GM20000 (cell line): ENCODE measurements around the gene LRRC58.
"Not testable (repeated sequence)": the region's sequence is repeated elsewhere in the genome, so short reads cannot be mapped to it uniquely, and the experiment has no call there.

Source experiments
- DNase-seq: peaks from one replicate; pipeline ENCODE4 v3.0.0; 2012; ENCODE audit warnings: low spot score
- CTCF ChIP-seq: IDR thresholded peaks from 2 replicates; pipeline ENCODE4 v1.5.1; 2012; ENCODE audit warnings: mild to moderate bottlenecking, control low read depth; ENCODE audit errors: extremely low read depth, missing control alignments

Gene LRRC58

DNA sequence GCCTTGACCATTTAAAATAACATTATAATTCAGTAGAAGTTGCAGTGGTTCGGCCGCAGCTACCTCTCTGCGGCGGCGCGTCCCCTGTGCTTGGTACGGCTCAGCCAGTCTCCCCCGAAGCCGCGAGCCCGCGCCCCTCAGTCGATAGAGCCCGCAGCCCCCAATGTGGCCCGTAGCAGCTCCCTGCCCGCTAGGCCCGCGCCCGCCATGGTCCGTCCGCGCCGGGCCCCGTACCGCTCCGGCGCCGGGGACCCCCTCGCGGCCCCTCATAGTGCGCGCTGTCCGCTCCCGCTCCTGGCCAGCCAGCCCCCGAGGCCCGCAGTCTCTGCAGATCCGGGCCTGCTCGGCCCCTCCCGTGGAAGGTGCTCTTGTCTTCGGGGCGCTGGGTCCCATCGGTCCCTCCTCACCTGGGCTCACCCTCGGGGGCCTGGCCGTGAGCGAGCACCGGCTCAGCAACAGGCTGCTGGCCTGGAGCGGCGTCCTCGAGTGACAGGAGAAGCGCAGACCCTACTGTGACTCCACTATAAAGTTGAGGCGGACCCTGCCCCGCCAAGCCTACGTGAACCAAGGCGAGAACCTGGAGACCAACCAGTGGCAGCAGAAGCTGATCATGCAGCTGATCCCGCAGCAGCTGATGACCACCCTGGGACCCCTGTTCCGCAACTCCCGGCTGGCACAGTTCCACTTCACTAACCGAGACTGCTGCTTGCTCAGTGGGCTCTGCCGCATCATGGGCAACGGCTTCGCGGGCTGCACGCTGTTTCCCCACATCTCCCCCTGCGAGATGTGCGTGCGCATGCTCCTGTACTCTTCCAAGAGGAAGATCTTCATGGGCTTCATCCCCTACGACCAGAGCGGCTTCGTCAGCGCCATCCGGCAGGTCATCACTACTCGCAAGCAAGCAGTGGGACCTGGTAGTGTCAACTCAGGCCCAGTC is 42.4 kb downstream of the LRRC58 start:
- no peak for DNase-seq
- no peak for TF ChIP-seq CTCF

GRCh38 chr3:120304616-120305015 is 44.5 kb downstream of the LRRC58 start:
- TF ChIP-seq CTCF = no peak
- DNase-seq = no peak

GRCh38 chr3:120302361-120302760 is 46.8 kb downstream of the LRRC58 start:
- no peak for TF ChIP-seq CTCF
- no peak for DNase-seq

GRCh38 chr3:120300971-120301370 is 48.2 kb downstream of the LRRC58 start:
- no peak for DNase-seq
- no peak for TF ChIP-seq CTCF

DNA sequence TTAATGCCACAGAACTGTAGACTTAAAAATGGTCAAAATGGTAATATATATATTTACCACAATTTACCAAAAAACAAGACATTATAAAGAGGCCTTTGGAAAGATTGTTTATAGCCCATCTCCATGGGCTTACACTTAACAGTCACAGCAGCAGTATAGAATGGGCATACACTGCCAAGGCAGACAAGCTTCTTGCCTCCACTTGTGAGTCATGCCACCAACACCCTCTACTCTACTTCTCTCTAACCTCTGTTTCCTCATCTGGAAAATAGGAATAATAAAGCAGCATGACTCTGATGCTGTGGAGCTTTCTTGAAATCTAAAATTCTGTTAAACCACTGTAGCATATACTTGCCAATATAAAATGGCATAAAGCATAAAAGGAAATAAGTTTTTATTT is 49.8 kb downstream of the LRRC58 start:
- TF ChIP-seq CTCF = no peak
- no peak for DNase-seq

- no peak for TF ChIP-seq CTCF
Measured at GRCh38 chr3:120298996-120299395, 50.2 kb downstream of the LRRC58 start.

DNA sequence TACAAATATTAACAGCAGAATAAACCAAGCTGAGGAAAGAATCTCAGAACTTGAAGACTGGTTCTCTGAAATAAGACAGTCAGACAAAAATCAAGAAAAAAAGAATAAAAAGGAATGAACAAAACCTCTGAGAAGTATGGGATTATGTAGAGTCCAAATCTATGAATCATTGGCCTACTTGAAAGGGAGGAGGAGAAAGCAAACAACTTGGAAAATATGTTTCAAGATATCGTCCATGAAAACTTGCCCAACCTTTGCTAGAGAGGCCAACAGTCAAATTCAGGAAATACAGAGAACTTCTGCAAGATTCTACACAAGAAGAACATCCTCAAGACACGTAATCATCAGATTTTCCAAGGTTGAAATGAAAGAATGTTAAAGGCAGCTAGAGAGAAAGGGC is 57.6 kb downstream of the LRRC58 start:
- DNase-seq = not testable (repeated sequence)

More at GRCh38 chr3:120298996-120299395, 50.2 kb downstream of the LRRC58 start:
- DNase-seq = no peak

DNA sequence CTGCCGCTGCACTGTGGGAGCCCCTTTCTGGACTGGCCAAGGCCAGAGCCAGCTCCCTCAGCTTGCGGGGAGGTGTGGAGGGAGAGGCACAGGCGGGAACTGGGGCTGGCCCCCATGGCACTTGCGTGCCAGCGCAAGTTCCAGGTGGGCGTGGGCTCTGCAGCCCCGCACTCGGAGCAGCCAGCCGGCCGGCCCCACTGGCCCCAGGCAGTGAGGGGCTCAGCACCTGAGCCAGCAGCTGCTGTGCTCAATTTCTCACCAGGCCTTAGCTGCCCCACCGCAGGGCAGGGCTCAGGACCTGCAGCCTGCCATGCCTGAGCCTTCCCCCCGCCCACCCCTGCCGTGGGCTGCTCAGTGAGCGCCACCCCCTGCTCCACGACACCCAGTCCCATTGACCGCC is 59.5 kb downstream of the LRRC58 start:
- TF ChIP-seq CTCF = no peak
- no peak for DNase-seq
